Loucy (cell line): Measurements from ENCODE around the gene HABP4.
"Not testable (repeated sequence)": the region's sequence is repeated elsewhere in the genome, so short reads cannot be mapped to it uniquely, and the experiment has no call there.

Experiments used
- CTCF ChIP-seq: fragments of 200-600 bp; sonication (generic); conservative IDR thresholded peaks from 2 replicates; pipeline ENCODE4 v1.5.1; 2014; ENCODE audit warnings: mild to moderate bottlenecking, antibody characterized with exemption, low read length
- EZH2phosphoT487 ChIP-seq: fragments of 200-600 bp; IDR thresholded peaks from 2 replicates; pipeline ENCODE4 v1.6.1; 2018; ENCODE audit warnings: antibody characterized with exemption, mild to moderate bottlenecking, moderate library complexity, borderline replicate concordance

- TF ChIP-seq CTCF, EZH2phosphoT487: not testable (repeated sequence)
Observed at GRCh38 chr9:96503374-96503748, 53.4 kb downstream of the HABP4 start.
